ENCODE results near the gene PCDHA7.
"Not testable (repeated sequence)": the region's sequence is repeated elsewhere in the genome, so short reads cannot be mapped to it uniquely, and the experiment has no call there.

The PCDHA7 gene

GRCh38 chr5:140833993-140834392 lies at the start of gene PCDHA7:
TSS of gene PCDHA7 (plus strand) at chr5:140834269. CDS start at chr5:140834384, 115 bp downstream.
- DNase-seq (ENCODE audit: low read depth), result no peak

GRCh38 chr5:140785905-140786686 lies 48.0 kb upstream of the PCDHA7 start, which contains the start of gene PCDHA1:
TSS of gene PCDHA1 (plus strand) at chr5:140786140.
- DNase-seq (ENCODE audit: low read depth), result no peak

- not testable (repeated sequence) for DNase-seq (ENCODE audit: low read depth)
Measured at GRCh38 chr5:140787422-140787821, 46.6 kb upstream of the PCDHA7 start.

GRCh38 chr5:140787849-140788504 lies 46.1 kb upstream of the PCDHA7 start:
- not testable (repeated sequence) for DNase-seq (ENCODE audit: low read depth)

GRCh38 chr5:140791089-140791488 lies 43.0 kb upstream of the PCDHA7 start:
- DNase-seq (ENCODE audit: low read depth), result no peak

GRCh38 chr5:140794595-140795258 lies 39.3 kb upstream of the PCDHA7 start, which contains the start of gene PCDHA2:
TSS of gene PCDHA2 (plus strand) at chr5:140794852.
- no peak for DNase-seq (ENCODE audit: low read depth)

GRCh38 chr5:140795259-140795641 lies 38.8 kb upstream of the PCDHA7 start:
- no peak for DNase-seq (ENCODE audit: low read depth)

- not testable (repeated sequence) for DNase-seq (ENCODE audit: low read depth)
Measured at GRCh38 chr5:140796072-140796717, 37.9 kb upstream of the PCDHA7 start.

- no peak for DNase-seq (ENCODE audit: low read depth)
Measured at GRCh38 chr5:140796718-140797095, 37.4 kb upstream of the PCDHA7 start.

- DNase-seq (ENCODE audit: low read depth), result no peak
Measured at GRCh38 chr5:140800816-140801493, 33.1 kb upstream of the PCDHA7 start, which contains the start of gene PCDHA3. TSS of gene PCDHA3 (plus strand) at chr5:140801057.

- no peak for DNase-seq (ENCODE audit: low read depth)
Measured at GRCh38 chr5:140801494-140801841, 32.6 kb upstream of the PCDHA7 start.

GRCh38 chr5:140802381-140802780 lies 31.7 kb upstream of the PCDHA7 start:
- DNase-seq (ENCODE audit: low read depth), result not testable (repeated sequence)

- DNase-seq (ENCODE audit: low read depth), result no peak
Measured at GRCh38 chr5:140802781-140803271, 31.2 kb upstream of the PCDHA7 start.

GRCh38 chr5:140806834-140807775 lies 27.0 kb upstream of the PCDHA7 start, which contains the start of gene PCDHA4:
TSS of gene PCDHA4 (plus strand) at chr5:140807068.
- no peak for DNase-seq (ENCODE audit: low read depth)

GRCh38 chr5:140808241-140808888 lies 25.7 kb upstream of the PCDHA7 start:
- DNase-seq (ENCODE audit: low read depth), result not testable (repeated sequence)

GRCh38 chr5:140808889-140809291 lies 25.2 kb upstream of the PCDHA7 start:
- DNase-seq (ENCODE audit: low read depth), result no peak

- no peak for DNase-seq (ENCODE audit: low read depth)
Measured at GRCh38 chr5:140821375-140822280, 12.4 kb upstream of the PCDHA7 start, which contains the start of gene PCDHA5. TSS of gene PCDHA5 (plus strand) at chr5:140821613.

- no peak for DNase-seq (ENCODE audit: low read depth)
Measured at GRCh38 chr5:140822281-140822629, 11.8 kb upstream of the PCDHA7 start.

GRCh38 chr5:140822969-140823368 lies 11.1 kb upstream of the PCDHA7 start:
- DNase-seq (ENCODE audit: low read depth), result not testable (repeated sequence)
